SHP77 (cell line): ENCODE data around the gene IGSF23.
A peak's percentile ranks its signal among the peaks of the same experiment; 100 is the strongest.

Experiments
- DNase-seq, 2 experiments: peaks; one replicate each; lab custom pipeline; 2025; lab: John Stamatoyannopoulos, UW

The IGSF23 gene, protein sequence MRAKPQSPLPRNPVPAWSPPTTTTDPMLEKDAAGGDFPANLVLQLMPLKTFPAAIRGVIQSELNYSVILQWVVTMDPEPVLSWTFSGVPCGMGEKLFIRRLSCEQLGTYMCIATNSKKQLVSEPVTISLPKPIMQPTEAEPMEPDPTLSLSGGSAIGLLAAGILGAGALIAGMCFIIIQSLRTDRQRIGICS

GRCh38 chr19:44613295-44614178 lies at the start of gene IGSF23:
IGSF23 (plus strand) TSS chr19:44613563; CDS start chr19:44613646, 83 bp downstream.
- no peak for DNase-seq

DNA sequence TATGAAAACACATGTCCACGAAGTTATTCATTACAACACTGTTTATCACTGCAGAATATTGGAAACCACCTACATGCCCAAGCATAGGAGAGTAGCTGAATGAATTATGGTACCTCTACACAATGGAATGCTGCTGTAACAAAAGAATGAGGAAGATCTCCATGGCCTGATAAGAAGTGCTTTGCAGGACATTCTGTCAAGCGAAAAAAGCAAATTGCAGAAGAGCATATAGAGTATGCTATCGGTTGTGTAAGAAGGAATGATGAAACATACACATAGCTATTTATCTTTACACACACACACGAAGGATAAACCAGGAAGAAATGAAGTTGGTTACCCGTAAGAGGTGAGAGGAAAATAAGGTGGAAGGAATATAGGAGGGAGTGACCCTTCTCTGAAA lies 46.4 kb upstream of the IGSF23 start:
- DNase-seq: no peak

- DNase-seq: no peak
Observed at GRCh38 chr19:44567745-44568144, 45.6 kb upstream of the IGSF23 start.

GRCh38 chr19:44570603-44570983 lies 42.8 kb upstream of the IGSF23 start:
- no peak for DNase-seq

DNA sequence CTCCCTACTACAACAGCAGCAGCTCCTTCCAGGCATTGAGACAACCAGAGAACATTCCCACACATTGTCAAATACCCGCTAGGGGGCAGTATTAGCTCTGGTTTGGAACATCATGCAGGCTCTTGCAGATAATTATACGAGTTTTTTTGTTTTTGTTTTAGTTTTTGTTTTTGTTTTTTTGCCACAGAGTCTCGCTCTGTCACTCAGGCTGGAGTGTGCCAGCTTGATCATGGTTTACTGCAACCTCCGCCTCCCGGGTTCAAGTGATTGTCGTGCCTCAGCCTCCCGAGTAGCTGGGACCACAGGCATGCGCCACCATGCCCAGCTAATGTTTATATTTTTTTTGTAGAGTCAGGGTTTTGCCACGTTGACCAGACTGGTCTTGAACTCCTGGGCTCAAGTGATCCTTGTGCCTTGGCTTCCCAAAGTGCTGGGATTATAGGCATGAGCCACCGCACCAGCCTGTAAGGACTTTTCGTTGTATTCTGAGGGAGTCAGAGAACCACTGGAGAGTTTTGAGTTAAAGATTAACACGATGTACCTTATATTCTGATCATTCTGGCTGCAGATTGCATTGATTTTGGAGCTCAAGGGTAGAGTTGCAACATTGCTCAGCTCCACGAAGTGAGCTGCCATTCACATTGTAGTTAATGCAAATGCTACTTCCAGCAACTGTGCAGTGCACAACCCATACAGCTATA lies 42.2 kb upstream of the IGSF23 start:
- peak; percentile 50 to 55 for DNase-seq

- no peak for DNase-seq
Observed at GRCh38 chr19:44571830-44572580, 41.4 kb upstream of the IGSF23 start.

DNA sequence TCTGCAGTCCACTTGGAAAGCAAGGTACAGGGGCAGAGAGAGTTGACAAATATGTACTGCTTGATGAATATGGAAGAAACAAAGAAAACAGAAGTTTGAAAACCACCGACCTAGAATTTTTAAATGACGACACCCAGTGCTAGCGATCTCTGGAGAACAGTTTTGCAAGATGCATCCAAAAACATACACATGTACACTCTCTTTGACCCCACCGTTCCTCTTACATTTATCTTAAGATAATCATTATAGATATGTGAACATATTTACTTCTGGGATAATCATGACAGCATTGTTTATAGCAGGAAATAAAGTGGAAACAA lies 40.8 kb upstream of the IGSF23 start:
- no peak for DNase-seq

- no peak for DNase-seq
Observed at GRCh38 chr19:44573183-44573582, 40.2 kb upstream of the IGSF23 start.

- DNase-seq: no peak
Observed at GRCh38 chr19:44573627-44574026, 39.7 kb upstream of the IGSF23 start.

GRCh38 chr19:44574186-44574950 lies 39.0 kb upstream of the IGSF23 start:
- no peak for DNase-seq

DNA sequence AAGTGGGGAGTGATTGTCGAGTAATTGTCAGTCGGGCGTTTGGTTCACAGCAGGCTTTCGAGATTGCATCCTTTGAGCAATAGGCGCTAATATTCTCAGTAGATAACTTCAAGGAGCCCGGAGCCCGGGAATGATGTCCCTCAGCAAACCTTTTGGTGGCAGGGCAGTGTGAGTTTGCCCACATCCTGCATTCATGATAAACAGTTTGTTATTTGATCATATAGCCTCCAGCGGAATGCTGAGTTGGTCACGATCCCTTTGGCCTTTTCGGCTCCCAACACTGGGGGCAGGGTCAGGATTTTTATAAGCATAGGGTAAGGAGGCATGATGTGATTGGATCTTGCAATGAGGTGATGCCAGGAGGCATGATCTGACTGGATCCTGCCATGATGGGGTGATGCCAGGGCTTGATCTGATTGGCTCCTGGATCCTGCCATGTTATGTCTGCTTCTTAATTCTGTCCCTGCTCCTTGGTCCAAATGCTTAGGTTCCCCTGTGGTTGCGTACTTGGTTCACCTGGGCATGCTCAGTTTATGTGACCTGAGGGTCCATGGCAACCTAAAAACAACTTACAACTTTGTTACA lies 38.2 kb upstream of the IGSF23 start:
- DNase-seq: no peak

DNA sequence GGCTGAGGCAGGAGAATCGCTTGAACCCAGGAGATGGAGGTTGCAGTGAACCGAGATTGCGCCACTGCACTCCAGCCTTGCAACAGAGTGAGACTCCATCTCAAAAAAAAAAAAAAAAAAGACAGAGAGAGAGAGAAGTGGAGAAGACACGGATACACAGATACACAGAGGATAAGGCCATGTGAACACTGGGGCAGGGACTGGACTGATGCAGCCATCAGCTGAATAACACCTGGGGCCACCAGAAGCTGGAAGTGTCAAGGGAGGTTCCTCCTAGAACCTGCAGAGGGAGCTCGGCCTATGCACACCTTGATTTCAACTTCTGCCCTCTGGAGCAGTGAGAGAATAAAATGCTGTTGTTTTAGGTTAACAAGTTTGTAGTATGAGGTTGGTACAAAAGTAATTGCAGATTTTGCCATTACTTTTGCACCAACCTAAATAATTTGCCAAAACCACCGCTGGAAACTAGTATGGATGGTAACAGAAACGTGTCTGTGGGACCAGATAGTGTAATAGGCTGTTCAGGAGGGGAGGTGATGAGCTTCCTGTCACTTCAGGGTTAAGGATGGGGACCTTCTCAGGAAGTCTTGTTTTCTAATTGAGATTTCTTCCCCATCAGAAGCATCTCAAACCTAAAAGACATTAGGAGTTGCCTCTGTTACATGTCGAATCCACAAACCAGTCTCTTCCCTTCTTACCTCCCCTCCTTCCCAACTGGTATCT lies 36.4 kb upstream of the IGSF23 start:
- DNase-seq: peak; percentile 45 to 58

GRCh38 chr19:44577566-44577874 lies 35.8 kb upstream of the IGSF23 start:
- DNase-seq: no peak

GRCh38 chr19:44579663-44580365 lies 33.5 kb upstream of the IGSF23 start:
- no peak for DNase-seq

DNA sequence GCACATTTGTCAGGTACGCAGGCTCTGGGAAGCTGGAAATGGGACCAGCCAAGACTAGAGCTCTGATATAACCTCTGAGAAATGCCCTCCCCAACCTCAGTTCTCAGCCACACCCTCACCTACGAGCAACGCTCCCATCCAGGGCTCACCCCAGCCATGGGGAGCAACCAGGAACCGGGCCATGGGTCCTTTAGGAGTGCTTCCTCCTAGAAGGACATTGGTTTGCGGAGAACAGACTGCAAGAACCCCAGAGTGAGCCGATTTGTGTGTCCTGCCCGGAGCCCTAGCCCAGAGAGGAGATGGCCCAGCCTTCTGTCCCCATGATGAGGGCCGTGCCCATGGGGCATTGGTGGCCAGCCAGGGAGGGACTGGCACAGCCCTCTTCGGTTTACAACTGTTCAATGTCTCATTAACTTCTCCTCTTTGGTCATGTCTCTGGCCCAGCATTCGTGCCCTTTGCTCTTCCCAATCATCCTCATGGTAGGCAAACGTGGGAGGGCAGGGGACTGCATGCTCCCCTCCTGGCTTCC lies 32.9 kb upstream of the IGSF23 start:
- no peak for DNase-seq

GRCh38 chr19:44581288-44581687 lies 32.1 kb upstream of the IGSF23 start:
- DNase-seq: no peak

DNA sequence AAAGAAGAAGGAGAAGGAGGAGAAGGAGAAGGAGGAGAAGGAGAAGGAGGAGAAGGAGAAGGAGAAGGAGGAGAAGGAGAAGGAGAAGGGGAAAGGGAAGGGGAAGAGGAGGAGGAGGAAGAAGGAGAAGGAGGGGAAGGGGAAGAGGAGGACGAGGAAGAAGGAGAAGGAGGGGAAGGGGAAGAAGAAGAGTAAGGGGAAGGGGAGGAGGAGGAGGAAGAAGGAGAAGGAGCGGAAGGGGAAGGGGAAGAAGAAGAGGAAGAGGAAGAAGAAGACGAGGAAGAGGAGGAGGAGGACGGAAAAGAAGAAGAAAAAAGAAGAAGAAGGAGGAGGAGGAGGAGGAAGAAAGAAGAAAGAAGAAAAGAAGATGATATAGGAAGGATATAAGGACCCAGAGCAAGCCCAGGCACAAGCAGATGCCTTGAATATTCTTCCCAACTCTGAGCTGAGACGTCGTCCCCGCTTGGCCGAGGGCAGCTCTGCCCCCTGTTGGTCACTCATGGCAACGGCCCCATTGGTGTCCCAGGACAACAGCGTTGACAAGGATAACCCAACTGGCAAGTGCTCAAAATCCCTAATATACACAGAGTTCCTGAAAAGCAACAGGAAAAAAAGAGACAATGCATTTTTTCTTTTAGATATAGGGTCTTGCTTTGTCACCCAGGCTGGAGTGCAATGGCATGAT lies 30.6 kb upstream of the IGSF23 start:
- DNase-seq: no peak

DNA sequence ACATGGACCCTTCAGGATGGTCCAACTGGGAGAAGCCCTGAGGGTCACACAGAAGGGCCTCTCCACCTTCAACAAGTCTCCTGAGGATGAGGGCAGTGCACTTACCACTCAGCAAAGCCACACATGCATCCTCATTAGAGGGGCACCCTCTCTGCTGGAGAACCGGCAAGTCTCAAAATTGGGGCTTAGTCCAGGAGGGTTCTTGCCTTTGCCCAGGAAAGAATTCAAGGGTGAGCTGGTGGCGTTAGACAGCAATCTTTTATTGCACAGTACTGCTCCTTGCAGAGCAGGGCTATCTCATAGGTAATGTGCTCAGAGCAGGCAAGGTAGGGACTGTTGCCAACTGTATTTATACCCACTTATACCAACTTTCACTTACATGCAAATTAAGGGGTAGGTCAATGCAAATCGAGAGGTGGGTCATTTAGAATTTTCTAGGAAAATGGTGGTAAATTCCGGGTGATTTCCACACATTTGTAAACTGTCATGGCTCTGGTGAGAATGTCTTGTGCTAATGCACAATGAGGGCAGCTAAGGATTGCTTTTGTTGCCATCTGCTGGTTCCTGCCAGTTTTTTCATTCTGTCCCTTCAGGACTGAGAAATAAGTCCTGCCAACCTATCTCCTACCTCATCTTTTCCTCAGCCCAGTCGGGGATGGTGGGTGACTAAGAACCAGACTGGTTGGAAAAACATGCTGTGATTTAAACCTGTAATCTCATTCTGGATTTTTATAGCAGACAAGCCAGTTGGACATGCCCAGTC lies 27.8 kb upstream of the IGSF23 start:
- DNase-seq: no peak
